GM18909 (cell line): Measurements from ENCODE around the gene USP6NL.
A peak's percentile ranks its signal among the peaks of the same experiment; 100 is the strongest.

Experiments used
- ATAC-seq: cut with Tn5 transposase; IDR thresholded peaks from one replicate; pipeline ENCODE4 v1.9.1; 2021; ENCODE audit warnings: mild to moderate bottlenecking; ENCODE audit not compliant: unreplicated experiment, poor library complexity

Gene USP6NL

GRCh38 chr10:11557513-11557912, 53.9 kb downstream of the USP6NL start:
- no peak for ATAC-seq

- ATAC-seq = no peak
Measured at GRCh38 chr10:11555556-11555955, 55.9 kb downstream of the USP6NL start.

- ATAC-seq = peak; percentile 87
Measured at GRCh38 chr10:11553773-11554381, 57.6 kb downstream of the USP6NL start.

GRCh38 chr10:11551916-11552602, 59.4 kb downstream of the USP6NL start:
- no peak for ATAC-seq

- ATAC-seq = no peak
Measured at GRCh38 chr10:11551104-11551503, 60.3 kb downstream of the USP6NL start.

- ATAC-seq = no peak
Measured at GRCh38 chr10:11548768-11549099, 62.7 kb downstream of the USP6NL start.

GRCh38 chr10:11548065-11548767, 63.2 kb downstream of the USP6NL start:
- no peak for ATAC-seq

GRCh38 chr10:11546581-11546980, 64.9 kb downstream of the USP6NL start:
- ATAC-seq = no peak

GRCh38 chr10:11541296-11541695, 70.2 kb downstream of the USP6NL start:
- ATAC-seq = no peak

- ATAC-seq = no peak
Measured at GRCh38 chr10:11539191-11539868, 72.1 kb downstream of the USP6NL start.

- no peak for ATAC-seq
Measured at GRCh38 chr10:11538834-11539190, 72.6 kb downstream of the USP6NL start.

- ATAC-seq = no peak
Measured at GRCh38 chr10:11536228-11536627, 75.2 kb downstream of the USP6NL start.

GRCh38 chr10:11535346-11535959, 76.0 kb downstream of the USP6NL start:
- peak; percentile 47 for ATAC-seq

GRCh38 chr10:11533328-11533781, 78.1 kb downstream of the USP6NL start:
- ATAC-seq = no peak

GRCh38 chr10:11532306-11532705, 79.1 kb downstream of the USP6NL start:
- ATAC-seq = no peak

GRCh38 chr10:11530806-11531205, 80.6 kb downstream of the USP6NL start:
- no peak for ATAC-seq

GRCh38 chr10:11529276-11529903, 82.1 kb downstream of the USP6NL start:
- ATAC-seq = no peak

GRCh38 chr10:11528286-11528685, 83.2 kb downstream of the USP6NL start:
- ATAC-seq = no peak

GRCh38 chr10:11527691-11528255, 83.7 kb downstream of the USP6NL start:
- ATAC-seq = no peak

- ATAC-seq = no peak
Measured at GRCh38 chr10:11527068-11527467, 84.4 kb downstream of the USP6NL start.
